ENCODE measurements around the gene KRT17.
A peak's percentile ranks its signal among the peaks of the same experiment; 100 is the strongest.
"Not testable (repeated sequence)": the region's sequence is repeated elsewhere in the genome, so short reads cannot be mapped to it uniquely, and the experiment has no call there.

The KRT17 gene

GRCh38 chr17:41654678-41655607, 30.6 kb upstream of the KRT17 start:
- no peak for DNase-seq (ENCODE audit: low read depth in 1 of 2, low spot score in 1 of 2)

GRCh38 chr17:41653892-41654677, 29.7 kb upstream of the KRT17 start:
- no peak for DNase-seq (ENCODE audit: low read depth in 1 of 2, low spot score in 1 of 2)

GRCh38 chr17:41653421-41653820, 29.0 kb upstream of the KRT17 start:
- no peak for DNase-seq (ENCODE audit: low read depth in 1 of 2, low spot score in 1 of 2)

- DNase-seq (ENCODE audit: low read depth in 1 of 2, low spot score in 1 of 2): no peak
These were observed 28.1 kb upstream of the KRT17 start for GRCh38 chr17:41652461-41652970.

- no peak for DNase-seq (ENCODE audit: low read depth in 1 of 2, low spot score in 1 of 2)
These were observed 27.5 kb upstream of the KRT17 start for GRCh38 chr17:41651625-41652460.

- DNase-seq (ENCODE audit: low read depth in 1 of 2, low spot score in 1 of 2): no peak
These were observed 26.6 kb upstream of the KRT17 start for GRCh38 chr17:41650794-41651624.

GRCh38 chr17:41649923-41650519, 25.6 kb upstream of the KRT17 start:
- no peak for DNase-seq (ENCODE audit: low read depth in 1 of 2, low spot score in 1 of 2)

- peak; percentile 67 to 70 for DNase-seq (ENCODE audit: low read depth in 1 of 2, low spot score in 1 of 2)
These were observed 24.2 kb upstream of the KRT17 start for GRCh38 chr17:41648411-41649195.

GRCh38 chr17:41647940-41648410, 23.6 kb upstream of the KRT17 start:
- peak; percentile 81 to 90 for DNase-seq (ENCODE audit: low read depth in 1 of 2, low spot score in 1 of 2)

GRCh38 chr17:41647038-41647813, 22.9 kb upstream of the KRT17 start:
- DNase-seq (ENCODE audit: low read depth in 1 of 2, low spot score in 1 of 2): no peak

GRCh38 chr17:41642252-41643156, 18.1 kb upstream of the KRT17 start:
- no peak for DNase-seq (ENCODE audit: low read depth in 1 of 2, low spot score in 1 of 2)

- not testable (repeated sequence) for DNase-seq (ENCODE audit: low read depth in 1 of 2, low spot score in 1 of 2)
These were observed 16.2 kb upstream of the KRT17 start for GRCh38 chr17:41640596-41640995.

GRCh38 chr17:41639492-41640473, 15.4 kb upstream of the KRT17 start:
- DNase-seq (ENCODE audit: low read depth in 1 of 2, low spot score in 1 of 2): no peak

GRCh38 chr17:41638941-41639340, 14.6 kb upstream of the KRT17 start:
- no peak for DNase-seq (ENCODE audit: low read depth in 1 of 2, low spot score in 1 of 2)

GRCh38 chr17:41638194-41638593, 13.8 kb upstream of the KRT17 start:
- no peak for DNase-seq (ENCODE audit: low read depth in 1 of 2, low spot score in 1 of 2)

- DNase-seq (ENCODE audit: low read depth in 1 of 2, low spot score in 1 of 2): no peak
These were observed 12.3 kb upstream of the KRT17 start for GRCh38 chr17:41636652-41637051.
